Heart left ventricle (tissue), 13 donors: Measurements from ENCODE around the gene FLII.

ENCODE experiments used
- CTCF ChIP-seq, 12 donors: fragments of 200-600 bp; sonication (generic) in 4 of 12; IDR thresholded peaks; one replicate each; pipeline versions ENCODE4 v1.5.0 to v1.8.0; 2018 to 2022; ENCODE audit warnings: antibody characterized with exemption in 12 of 12, mild to moderate bottlenecking in 5 of 12
- POLR2A ChIP-seq, 2 donors: fragments of 450-650 bp; IDR thresholded peaks; one replicate each; pipeline ENCODE4 v1.6.1; 2017; ENCODE audit warnings: antibody characterized with exemption in 2 of 2, mild to moderate bottlenecking in 2 of 2, moderate library complexity in 2 of 2
- donor health status: ischemic (EF 13 %, LVEDD 7.1; RV severe dilation, severe dysfunction).
- donor health status: DM: no; HTN: yes; CAD: no.
- donor health status: DM: no; HTN: no; CAD: no.
- donor health status: ischemic (EF 25% LVEDD 6.9; RV normal size, moderate dysfunction).
- donor health status: ischemic (EF 25% LVEDD 5.7; RV mildly dilated, moderate dysfunction).
- donor health status: ischemic (EF 35%, LVEDD 5.7; RV mildly dilated, moderate dysfunction).
- donor health status: nonischemic (EF 11% LVEDD 7.7; RV severe dilation, severe dysfunction).
- donor health status: DM: yes; HTN: yes; CAD: no.
- donor health status: PGD.
- donor health status: ischemic (EF 29% LVEDD 5.4; RV normal size, mild dysfunction).
- donor health status: nonischemic (EF 23%, LVEDD 6.1; RV moderate dilation, normal function).

- TF ChIP-seq CTCF (IDR thresholded peaks at IDR 0.05) = peak in 2 of 12 donors; percentile 4 to 22
- no peak for TF ChIP-seq POLR2A (IDR thresholded peaks at IDR 0.05)
Observed at GRCh38 chr17:18257982-18258355, 569 bp downstream of the FLII start.
